Fibroblast of skin of left quadriceps (primary cell): ENCODE data around the gene HDAC5.
A peak's percentile ranks its signal among the peaks of the same experiment; 100 is the strongest.

ENCODE experiments used
- DNase-seq, 2 experiments: peaks; one replicate each; pipeline ENCODE4 v3.0.0-alpha.2; 2013; ENCODE audit warnings: low read depth in 2 of 2

HDAC5 gene

GRCh38 chr17:44087319-44087718 lies 36.1 kb downstream of the HDAC5 start:
- no peak for DNase-seq

- DNase-seq, result peak; percentile 87 to 90
These were observed 36.8 kb downstream of the HDAC5 start for GRCh38 chr17:44086364-44087311.

GRCh38 chr17:44085908-44086307 lies 37.5 kb downstream of the HDAC5 start:
- DNase-seq, result no peak

GRCh38 chr17:44084921-44085320 lies 38.5 kb downstream of the HDAC5 start:
- no peak for DNase-seq

- DNase-seq, result no peak
These were observed 39.3 kb downstream of the HDAC5 start for GRCh38 chr17:44084131-44084538.

- DNase-seq, result no peak
These were observed 40.1 kb downstream of the HDAC5 start for GRCh38 chr17:44083250-44083849.

GRCh38 chr17:44082256-44082927 lies 41.0 kb downstream of the HDAC5 start:
- DNase-seq, result no peak

GRCh38 chr17:44081681-44082080 lies 41.8 kb downstream of the HDAC5 start:
- DNase-seq, result no peak

GRCh38 chr17:44079877-44080821 lies 43.3 kb downstream of the HDAC5 start:
- DNase-seq, result no peak

GRCh38 chr17:44078412-44078811 lies 45.0 kb downstream of the HDAC5 start:
- no peak for DNase-seq

- no peak for DNase-seq
These were observed 45.9 kb downstream of the HDAC5 start for GRCh38 chr17:44077595-44077909.

GRCh38 chr17:44076716-44077594 lies 46.5 kb downstream of the HDAC5 start:
- DNase-seq, result no peak

GRCh38 chr17:44075598-44076293 lies 47.7 kb downstream of the HDAC5 start:
- DNase-seq, result no peak

- DNase-seq, result no peak
These were observed 48.5 kb downstream of the HDAC5 start for GRCh38 chr17:44074911-44075285.

GRCh38 chr17:44074231-44074910 lies 49.1 kb downstream of the HDAC5 start:
- no peak for DNase-seq

GRCh38 chr17:44071772-44072171 lies 51.7 kb downstream of the HDAC5 start:
- no peak for DNase-seq

GRCh38 chr17:44071198-44071520 lies 52.3 kb downstream of the HDAC5 start:
- DNase-seq, result no peak

- peak; percentile 97 to 98 for DNase-seq
These were observed 52.8 kb downstream of the HDAC5 start, which contains the start of gene G6PC3 for GRCh38 chr17:44070455-44071197. Gene G6PC3 (plus strand): TSS chr17:44070735. CDS start chr17:44070966, 231 bp downstream.

GRCh38 chr17:44069974-44070454 lies 53.4 kb downstream of the HDAC5 start:
- DNase-seq, result no peak
